ENCODE measurements around the gene CHIT1. TPM values are rescaled to one million over a fixed set of nuclear protein-coding genes. Genes with fewer than 3 reads are reported as not detected.
A peak's percentile ranks its signal among the peaks of the same experiment; 100 is the strongest.

CHIT1 gene
- total and polyA plus RNA-seq, 7 donors: 0.04 to 0.27 (median 0.09) TPM; not detected in 3

DNA sequence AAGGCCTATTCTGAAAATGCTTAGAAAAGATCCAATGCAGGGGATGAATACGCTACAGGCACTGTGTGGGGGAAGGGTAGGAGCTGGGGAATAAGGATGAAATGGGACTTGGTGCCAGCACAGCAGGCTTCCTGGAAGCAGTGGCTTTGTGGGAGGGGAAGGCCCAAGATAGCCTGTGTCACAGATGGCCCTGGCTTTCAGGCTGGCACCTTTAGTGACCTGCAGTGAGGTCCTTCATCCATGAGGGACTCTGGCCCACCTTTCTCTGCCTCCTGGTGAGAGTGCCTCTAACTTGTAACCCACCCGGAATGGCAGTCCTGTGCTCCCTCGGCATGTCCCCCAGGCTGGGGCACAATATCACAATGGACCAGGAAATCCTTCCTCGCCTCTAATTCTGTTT, 43.9 kb downstream of the CHIT1 start:
- TF ChIP-seq, protein P1, sequence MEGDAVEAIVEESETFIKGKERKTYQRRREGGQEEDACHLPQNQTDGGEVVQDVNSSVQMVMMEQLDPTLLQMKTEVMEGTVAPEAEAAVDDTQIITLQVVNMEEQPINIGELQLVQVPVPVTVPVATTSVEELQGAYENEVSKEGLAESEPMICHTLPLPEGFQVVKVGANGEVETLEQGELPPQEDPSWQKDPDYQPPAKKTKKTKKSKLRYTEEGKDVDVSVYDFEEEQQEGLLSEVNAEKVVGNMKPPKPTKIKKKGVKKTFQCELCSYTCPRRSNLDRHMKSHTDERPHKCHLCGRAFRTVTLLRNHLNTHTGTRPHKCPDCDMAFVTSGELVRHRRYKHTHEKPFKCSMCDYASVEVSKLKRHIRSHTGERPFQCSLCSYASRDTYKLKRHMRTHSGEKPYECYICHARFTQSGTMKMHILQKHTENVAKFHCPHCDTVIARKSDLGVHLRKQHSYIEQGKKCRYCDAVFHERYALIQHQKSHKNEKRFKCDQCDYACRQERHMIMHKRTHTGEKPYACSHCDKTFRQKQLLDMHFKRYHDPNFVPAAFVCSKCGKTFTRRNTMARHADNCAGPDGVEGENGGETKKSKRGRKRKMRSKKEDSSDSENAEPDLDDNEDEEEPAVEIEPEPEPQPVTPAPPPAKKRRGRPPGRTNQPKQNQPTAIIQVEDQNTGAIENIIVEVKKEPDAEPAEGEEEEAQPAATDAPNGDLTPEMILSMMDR (IDR thresholded peaks at IDR 0.05): no peak
- H3K4me3 ChIP-seq: peak overlapping the region; percentile 2
- H3K27me3 ChIP-seq (ENCODE audit: insufficient read depth in 3 of 3, low read length in 2 of 3): no peaks in the 10 kb centered on the region
- 84 to 91% (median 90%) methylated on average over 4 of the region's 4 CpGs for WGBS, 3 donors
- H3K27ac ChIP-seq: no peak overlapping the region
- H3K9me3 ChIP-seq: no peaks in the 10 kb centered on the region
- intact Hi-C loops (cut with DNase I): no loop called here
- ATAC-seq (peak in 3 of 4 donors; percentile 18 to 60 (median 27)), DNase-seq (no peak)
- no peaks in the 10 kb centered on the region for H3K36me3 ChIP-seq (ENCODE audit: insufficient read depth in 1 of 2, low read depth in 1 of 2)
- peaks cover 19% of the 10 kb centered on the region for H3K4me1 ChIP-seq

DNA sequence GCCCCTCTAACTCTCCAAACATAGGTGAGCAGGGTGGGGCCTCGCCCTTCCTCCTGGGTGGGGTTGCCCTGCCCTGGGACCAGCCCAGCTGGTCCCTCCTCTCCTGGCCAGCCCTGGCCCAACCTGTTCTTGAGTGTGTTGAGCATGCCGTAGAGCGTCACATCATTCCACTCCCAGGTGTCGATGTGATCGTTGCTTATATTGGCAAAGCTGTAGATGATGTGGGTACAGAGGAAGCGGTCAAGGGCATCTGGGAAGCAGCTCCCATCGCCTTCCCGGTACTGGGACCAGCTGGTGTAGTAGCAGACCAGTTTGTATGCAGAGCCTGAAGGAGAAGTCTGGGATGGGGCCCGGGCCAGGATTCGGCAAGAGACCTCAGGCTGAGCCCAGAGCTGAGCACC, 44.4 kb downstream of the CHIT1 start:
- DNase-seq: no peak
- TF ChIP-seq, protein P1 (IDR thresholded peaks at IDR 0.05): no peak
- no peaks in the 10 kb centered on the region for H3K9me3 ChIP-seq
- no peak for ATAC-seq
- WGBS, 3 donors: 89 to 93% (median 93%) methylated on average over 10 of the region's 10 CpGs
- H3K4me1 ChIP-seq: peaks cover 19% of the 10 kb centered on the region
- H3K27me3 ChIP-seq (ENCODE audit: insufficient read depth in 3 of 3, low read length in 2 of 3): no peaks in the 10 kb centered on the region
- H3K4me3 ChIP-seq: no peak overlapping the region
- no peak overlapping the region for H3K27ac ChIP-seq
- intact Hi-C loops (cut with DNase I): no loop called here
- H3K36me3 ChIP-seq (ENCODE audit: insufficient read depth in 1 of 2, low read depth in 1 of 2): no peaks in the 10 kb centered on the region

DNA sequence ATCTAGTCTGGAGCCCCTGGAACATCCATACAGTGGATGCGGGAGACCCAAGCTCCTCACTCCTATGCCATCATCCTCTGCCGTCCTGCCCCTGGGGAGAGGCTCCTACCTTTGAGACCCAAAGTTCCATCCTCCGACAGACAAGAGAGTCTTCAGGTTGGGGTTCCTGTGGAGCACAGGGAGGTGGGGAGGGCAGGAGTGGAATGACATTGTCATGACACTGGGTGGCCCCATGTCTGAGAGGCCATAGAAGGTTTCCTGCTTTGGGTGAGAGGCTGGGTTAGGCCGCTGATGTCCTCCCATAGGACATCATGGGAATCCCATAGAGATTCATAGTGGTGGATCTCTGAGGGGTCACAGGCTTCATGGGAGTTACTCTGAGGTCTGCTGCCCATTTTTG, 45.0 kb downstream of the CHIT1 start:
- Histone ChIP-seq H3K36me3 (ENCODE audit: insufficient read depth in 1 of 2, low read depth in 1 of 2) (no peaks in the 10 kb centered on the region), H3K9me3 (no peaks in the 10 kb centered on the region), H3K27me3 (ENCODE audit: insufficient read depth in 3 of 3, low read length in 2 of 3) (no peaks in the 10 kb centered on the region), H3K4me3 (no peak overlapping the region), H3K27ac (no peak overlapping the region), H3K4me1 (peaks cover 19% of the 10 kb centered on the region)
- TF ChIP-seq, protein P1 (IDR thresholded peaks at IDR 0.05): no peak
- intact Hi-C loops (cut with DNase I): no loop called here
- 72 to 97% (median 91%) methylated on average over 4 of the region's 4 CpGs for WGBS, 3 donors
- no peak for ATAC-seq
- no peak for DNase-seq

DNA sequence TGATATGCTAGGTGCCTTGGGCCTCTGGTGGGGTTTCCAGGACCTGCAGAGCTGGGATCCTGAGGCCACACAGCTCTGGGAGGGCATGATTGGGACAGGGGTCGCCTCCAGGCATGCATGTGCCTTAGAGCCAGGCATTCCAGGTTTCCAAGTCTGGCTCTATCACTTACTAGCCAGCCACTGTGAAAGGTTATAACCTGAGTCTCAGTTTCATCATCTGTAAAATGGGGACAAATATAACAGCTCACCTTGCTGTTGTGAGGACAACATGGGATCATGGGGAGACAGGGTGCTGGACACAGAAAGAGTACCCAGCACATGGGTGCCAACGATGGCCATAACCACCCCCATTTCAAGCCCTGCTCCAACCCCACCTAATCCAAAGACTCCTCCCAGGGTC, 45.6 kb downstream of the CHIT1 start:
- H3K36me3 ChIP-seq (ENCODE audit: insufficient read depth in 1 of 2, low read depth in 1 of 2): no peaks in the 10 kb centered on the region
- ATAC-seq: no peak
- 96 to 100% (median 97%) methylated on average over 2 of the region's 2 CpGs for WGBS, 3 donors
- no peaks in the 10 kb centered on the region for H3K27me3 ChIP-seq (ENCODE audit: insufficient read depth in 3 of 3, low read length in 2 of 3)
- H3K27ac ChIP-seq: no peak overlapping the region
- intact Hi-C loops (cut with DNase I): no loop called here
- peaks cover 19% of the 10 kb centered on the region for H3K4me1 ChIP-seq
- H3K4me3 ChIP-seq: no peak overlapping the region
- TF ChIP-seq, protein P1 (IDR thresholded peaks at IDR 0.05): no peak
- no peaks in the 10 kb centered on the region for H3K9me3 ChIP-seq
- no peak for DNase-seq

DNA sequence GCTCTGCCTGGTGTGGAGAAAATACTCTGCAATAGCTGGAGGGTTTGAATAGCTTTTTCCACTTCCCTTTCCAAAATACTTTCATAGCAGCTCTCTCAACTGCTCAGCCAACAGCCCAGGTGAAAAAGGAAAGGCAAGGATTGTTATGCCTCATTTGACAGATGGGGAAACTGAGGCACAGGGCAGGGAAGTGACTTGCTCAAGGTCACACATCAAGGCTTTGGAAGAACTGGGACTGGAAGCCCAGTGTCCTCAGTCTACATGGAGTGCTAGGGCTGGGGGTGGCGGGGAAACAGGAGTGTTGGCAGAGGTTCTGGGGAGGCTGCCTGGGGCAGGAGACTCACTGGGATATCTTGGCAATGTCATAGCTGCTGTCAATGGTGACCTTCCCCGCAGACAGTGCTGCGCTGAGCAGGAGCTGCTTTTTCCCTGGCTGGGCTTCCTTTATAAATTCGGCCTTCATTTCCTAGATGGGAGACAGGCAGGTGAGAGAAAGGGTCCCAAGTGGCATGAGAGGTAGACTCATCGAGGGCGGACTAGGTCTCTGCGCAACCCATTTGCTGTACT, 47.0 kb downstream of the CHIT1 start:
- Histone ChIP-seq H3K27ac (no peak overlapping the region), H3K27me3 (ENCODE audit: insufficient read depth in 3 of 3, low read length in 2 of 3) (no peaks in the 10 kb centered on the region), H3K4me1 (peaks cover 27% of the 10 kb centered on the region), H3K9me3 (no peaks in the 10 kb centered on the region), H3K4me3 (no peak overlapping the region), H3K36me3 (ENCODE audit: insufficient read depth in 1 of 2, low read depth in 1 of 2) (no peaks in the 10 kb centered on the region)
- 92 to 97% (median 95%) methylated on average over 7 of the region's 7 CpGs for WGBS, 3 donors
- DNase-seq (no peak), ATAC-seq (no peak)
- intact Hi-C loops (cut with DNase I): no loop called here
- TF ChIP-seq, protein P1 (IDR thresholded peaks at IDR 0.05): no peak
